HG03025 (cell line): ENCODE data around the gene MTOR.
"Not testable (repeated sequence)": the region's sequence is repeated elsewhere in the genome, so short reads cannot be mapped to it uniquely, and the experiment has no call there.

Experiments used
- ATAC-seq: cut with Tn5 transposase; IDR thresholded peaks from one replicate; pipeline ENCODE4 v1.9.1; 2021; ENCODE audit warnings: mild to moderate bottlenecking, moderate library complexity; ENCODE audit not compliant: unreplicated experiment, low FRiP score

The MTOR gene

GRCh38 chr1:11187494-11187893 is 74.9 kb downstream of the MTOR start:
- no peak for ATAC-seq

GRCh38 chr1:11187000-11187399 is 75.4 kb downstream of the MTOR start:
- no peak for ATAC-seq

- no peak for ATAC-seq
Observed at GRCh38 chr1:11184973-11185372, 77.4 kb downstream of the MTOR start.

GRCh38 chr1:11182884-11183283 is 79.5 kb downstream of the MTOR start:
- no peak for ATAC-seq

GRCh38 chr1:11180342-11180744 is 82.0 kb downstream of the MTOR start:
- no peak for ATAC-seq

- not testable (repeated sequence) for ATAC-seq
Observed at GRCh38 chr1:11179749-11180148, 82.6 kb downstream of the MTOR start.

- no peak for ATAC-seq
Observed at GRCh38 chr1:11179125-11179524, 83.2 kb downstream of the MTOR start.

GRCh38 chr1:11178021-11179015 is 84.0 kb downstream of the MTOR start:
- ATAC-seq = no peak

GRCh38 chr1:11176081-11176706 is 86.2 kb downstream of the MTOR start:
- ATAC-seq = no peak

GRCh38 chr1:11175461-11175860 is 86.9 kb downstream of the MTOR start:
- no peak for ATAC-seq

- no peak for ATAC-seq
Observed at GRCh38 chr1:11174261-11174942, 87.9 kb downstream of the MTOR start.

GRCh38 chr1:11170102-11170501 is 92.2 kb downstream of the MTOR start:
- no peak for ATAC-seq

GRCh38 chr1:11169202-11169601 is 93.1 kb downstream of the MTOR start:
- no peak for ATAC-seq

GRCh38 chr1:11168731-11169130 is 93.6 kb downstream of the MTOR start:
- no peak for ATAC-seq

GRCh38 chr1:11166744-11167143 is 95.6 kb downstream of the MTOR start:
- ATAC-seq = not testable (repeated sequence)

- not testable (repeated sequence) for ATAC-seq
Observed at GRCh38 chr1:11162752-11163151, 99.6 kb downstream of the MTOR start.

GRCh38 chr1:11158720-11159321 is 103.5 kb downstream of the MTOR start:
- no peak for ATAC-seq

GRCh38 chr1:11158291-11158690 is 104.1 kb downstream of the MTOR start:
- ATAC-seq = no peak

- no peak for ATAC-seq
Observed at GRCh38 chr1:11157867-11158266, 104.5 kb downstream of the MTOR start.

- ATAC-seq = no peak
Observed at GRCh38 chr1:11157394-11157793, 105.0 kb downstream of the MTOR start.

- no peak for ATAC-seq
Observed at GRCh38 chr1:11156963-11157362, 105.4 kb downstream of the MTOR start.
